ENCODE measurements around the gene NDUFV1.

NDUFV1 gene

DNA sequence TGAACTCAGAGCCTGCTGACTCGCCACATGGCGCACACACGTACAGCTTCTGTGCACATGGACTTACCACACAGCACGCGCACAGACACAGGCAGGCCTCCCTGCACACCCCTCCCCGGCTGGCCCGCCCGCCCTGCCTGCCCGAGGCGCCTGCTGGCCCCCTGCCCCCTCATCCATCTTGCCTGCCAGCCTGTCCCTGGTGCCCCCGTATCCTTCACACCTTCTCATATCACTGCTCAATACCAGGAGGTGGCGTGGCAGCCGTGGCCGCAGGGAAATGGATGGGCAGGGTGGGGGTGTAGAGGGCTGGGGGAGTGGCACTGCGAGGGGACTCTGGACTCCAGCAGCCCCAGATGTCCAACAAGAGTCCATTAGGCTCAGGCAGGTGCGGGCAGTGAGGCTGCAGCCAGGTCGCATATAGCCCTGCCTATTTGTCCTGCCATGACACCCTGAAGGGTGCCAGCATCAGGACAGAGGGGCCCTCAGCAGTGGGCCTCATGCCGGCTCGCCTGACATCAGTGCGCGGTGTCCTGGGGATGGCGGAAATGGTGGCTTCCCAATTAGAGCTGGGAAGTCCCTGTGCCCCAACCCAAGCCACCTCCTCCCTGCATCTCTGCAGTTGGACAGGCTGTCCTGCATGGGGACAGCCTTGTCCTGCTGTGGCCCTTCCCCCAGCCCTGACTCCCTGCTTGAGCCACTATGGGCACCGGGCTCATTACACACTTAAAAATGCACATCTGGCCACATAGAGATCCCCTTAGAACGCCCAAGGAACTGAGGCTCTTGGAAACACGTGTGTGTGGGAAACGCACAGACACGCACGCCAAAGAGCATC, 34.8 kb downstream of the NDUFV1 start:
- no peak for DNase-seq

DNA sequence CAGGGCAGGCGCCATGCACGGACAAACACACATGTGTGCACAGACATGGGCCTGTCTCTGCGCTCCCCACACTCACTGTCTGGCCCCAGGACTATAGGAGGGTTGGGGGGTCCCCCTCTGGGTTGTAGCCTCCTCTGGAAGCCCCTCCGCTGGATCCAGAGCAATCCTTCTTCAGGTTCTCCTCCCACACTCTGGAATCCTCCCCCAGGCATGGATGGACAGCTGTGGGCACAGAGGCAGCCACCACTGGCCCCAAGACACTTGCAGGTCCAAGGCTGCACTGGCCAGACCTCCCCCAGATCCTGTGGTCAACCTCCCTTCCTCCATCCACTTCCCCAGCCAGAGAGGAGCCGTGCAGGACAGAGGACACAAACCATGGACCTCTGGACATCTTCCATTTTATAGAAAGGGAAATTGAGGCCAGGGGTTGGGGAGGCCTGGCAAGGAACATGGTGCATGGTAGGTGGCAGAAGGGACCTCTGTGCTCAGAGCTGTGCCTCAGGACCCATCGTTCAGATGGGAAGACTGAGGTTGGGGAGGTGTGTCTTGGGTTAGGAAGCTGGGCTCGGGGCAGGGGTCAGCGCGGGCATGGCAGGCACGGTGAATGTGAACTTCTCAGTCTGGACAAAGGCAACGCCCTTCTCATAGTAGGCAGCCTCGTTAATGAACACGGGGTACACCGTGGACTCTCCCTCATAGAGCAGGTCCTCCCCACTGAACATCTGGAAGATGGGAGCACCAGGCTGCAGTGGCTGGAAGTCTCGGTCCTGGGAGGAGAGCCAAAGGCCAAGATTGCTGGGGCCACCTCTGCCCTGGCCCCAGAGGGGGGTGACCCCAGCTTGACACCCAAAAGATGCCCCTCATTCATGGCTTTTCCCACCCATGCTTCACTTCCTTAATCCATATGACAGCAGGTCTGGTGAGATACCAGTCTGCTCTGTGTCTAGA, 35.7 kb downstream of the NDUFV1 start:
- no peak for DNase-seq

DNA sequence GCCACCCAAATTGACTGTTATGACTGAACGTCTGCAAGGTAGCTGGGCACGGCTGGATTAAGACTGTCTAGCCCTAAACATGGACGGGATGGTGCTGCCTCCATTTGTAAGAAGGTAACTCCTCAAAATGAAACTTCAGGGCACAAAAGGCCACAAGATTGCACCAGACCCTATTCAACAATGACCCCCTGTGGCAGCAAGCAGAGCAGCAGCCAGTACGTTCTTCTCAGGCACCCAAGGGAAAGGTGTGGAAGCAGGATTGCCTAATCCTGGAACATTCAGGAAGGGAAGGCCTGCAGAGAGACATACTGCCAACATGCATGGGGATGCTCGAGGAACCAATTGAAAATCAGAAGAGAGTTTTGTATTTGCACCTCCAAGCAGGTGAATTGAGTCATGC, 37.3 kb downstream of the NDUFV1 start:
- no peak for DNase-seq

DNA sequence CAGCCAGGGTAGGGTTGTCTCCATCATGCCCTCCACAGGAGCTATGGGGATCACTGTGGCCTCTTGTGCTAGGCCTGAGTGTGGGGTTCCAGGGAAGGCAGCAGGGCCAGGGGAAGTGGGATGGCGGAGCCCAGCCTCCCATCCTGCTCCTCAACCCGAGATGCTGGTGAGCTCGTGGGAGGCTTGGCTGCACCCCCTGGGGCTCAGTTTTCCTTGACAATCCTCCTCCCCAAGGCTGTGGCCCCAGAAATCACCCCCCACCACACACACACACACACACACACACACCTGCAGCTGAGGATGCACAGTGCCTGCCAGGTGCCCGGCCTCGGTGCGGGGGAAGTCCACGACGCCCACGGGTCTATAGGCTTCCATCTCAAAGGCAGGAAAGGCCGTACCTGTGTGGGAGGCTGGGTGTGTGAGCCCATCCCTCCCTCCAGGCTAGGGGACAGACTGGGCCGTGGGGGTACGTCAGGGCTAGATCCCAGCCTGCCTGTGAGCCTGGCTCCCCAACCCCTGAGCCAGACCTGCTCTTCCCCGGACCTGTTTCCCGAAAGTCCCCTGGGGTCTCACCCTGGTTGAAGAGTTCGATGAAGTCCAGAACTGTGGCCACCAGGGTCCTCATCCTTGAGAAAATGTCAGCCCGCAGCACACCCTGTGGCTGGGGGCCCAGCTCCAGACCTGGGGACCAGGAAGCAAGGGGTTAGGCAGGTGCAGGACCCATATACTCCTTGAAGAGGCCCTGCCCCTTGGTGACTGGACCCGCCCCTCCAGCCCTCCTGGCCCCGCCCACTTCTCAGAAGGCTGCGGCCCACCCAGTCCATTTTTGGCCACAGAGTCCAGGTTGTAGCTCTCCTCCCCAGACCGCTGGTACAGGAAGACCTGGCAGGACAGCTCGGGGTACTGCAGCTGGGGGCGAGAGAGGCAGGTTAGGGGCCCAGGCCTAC, 38.0 kb downstream of the NDUFV1 start:
- no peak for DNase-seq

DNA sequence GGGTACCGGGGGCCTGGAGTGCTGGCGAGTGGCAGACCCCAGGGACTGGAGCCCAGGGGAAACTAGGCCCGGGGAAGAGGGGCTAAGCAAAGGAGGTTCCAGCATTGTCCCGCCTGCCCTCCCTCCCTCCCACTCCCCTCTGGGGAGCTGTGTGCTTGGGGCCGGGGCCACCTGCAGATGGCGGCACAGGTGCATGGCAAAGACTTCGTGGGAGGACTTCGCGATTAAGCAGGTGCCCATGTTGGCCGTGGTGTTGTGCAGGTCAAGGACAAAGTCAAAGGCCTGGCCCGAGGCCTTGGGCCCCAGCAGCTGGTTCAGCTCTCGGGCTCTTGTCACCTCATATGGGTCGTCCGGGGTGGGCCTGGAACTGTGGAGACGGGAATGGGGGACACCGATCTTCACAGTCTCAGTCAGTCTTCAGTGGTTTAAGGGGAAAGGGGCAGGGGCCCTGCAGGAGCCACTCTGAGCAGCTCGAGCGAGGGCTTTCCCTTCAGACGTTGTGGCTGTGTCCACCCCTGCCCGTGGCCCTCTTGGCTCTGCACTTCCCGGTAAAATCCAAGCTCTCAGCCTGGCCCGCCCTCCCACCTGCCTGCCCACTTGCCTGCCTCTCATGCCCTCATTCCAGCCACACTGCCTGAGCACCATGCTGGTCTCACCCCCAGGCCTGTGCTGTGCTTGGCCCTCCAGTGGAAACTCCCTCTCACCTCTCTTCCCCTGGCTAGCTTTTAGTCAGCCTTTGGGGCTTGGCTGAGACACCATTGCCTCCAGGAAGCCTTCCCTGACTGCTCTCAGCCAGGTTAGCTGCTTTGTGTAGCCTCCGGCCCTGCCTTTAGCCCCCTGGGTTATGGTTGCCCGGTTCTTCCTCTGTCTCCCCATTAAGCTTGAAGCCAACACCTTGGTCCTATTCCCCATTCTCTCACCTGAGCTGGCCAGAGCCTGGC, 39.1 kb downstream of the NDUFV1 start:
- DNase-seq = no peak

DNA sequence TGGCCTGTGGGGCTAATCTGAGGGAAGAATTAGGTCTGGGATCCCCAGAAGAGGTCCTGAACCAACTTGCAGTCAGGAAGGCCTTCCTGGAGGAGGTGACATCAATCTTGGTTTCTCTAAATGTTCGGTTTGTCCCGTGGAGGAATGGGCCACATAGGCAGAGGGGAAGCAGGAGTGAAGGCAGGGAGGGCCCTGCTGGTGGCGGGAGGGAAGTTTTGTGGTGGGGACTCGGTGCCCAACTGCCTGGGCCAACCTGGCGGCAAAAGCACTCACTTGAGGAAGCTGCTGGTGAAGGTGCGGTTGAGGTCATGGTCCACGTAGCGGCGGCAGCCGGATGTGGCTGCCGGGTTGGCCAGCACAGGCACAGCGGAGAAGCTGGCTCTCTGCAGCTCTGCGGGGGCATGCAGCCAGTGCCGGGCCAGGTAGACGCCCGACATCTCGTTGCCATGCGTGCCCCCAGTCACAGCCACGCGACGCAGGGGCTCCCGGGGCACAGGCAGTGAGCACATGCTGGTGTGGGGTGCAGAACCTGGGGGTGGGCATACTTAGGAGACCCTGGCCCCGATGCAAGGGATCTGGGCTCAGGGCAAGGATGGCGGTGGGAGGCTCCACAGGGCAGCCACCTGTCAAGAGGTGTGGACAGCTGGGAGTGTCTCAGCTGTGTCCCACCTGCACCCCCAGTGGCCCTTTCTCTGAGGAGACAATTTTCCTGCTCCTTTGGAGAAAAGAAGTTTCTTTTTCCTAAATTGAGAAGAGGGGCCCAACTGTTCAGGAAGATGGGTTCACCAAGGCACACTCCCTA, 40.0 kb downstream of the NDUFV1 start:
- no peak for DNase-seq

DNA sequence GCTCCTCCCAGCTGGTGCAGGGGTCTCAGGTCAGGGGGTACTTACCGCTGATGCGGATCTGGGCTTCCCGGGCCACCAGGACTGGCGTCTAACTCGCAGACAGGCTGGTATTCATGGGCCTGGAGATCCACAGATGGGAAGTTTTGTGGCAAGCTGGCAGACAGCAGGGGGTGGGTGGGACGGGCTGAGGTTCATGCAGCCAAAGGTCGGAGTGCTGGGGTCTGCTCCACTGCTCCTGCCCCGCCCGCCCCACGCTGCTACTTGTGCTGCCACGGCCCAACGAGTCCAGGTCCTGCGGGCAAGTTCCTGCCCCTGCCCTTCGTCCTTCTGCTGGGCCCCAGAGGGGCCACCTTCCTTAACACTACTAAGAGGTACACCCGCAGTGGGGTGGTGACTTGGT, 40.7 kb downstream of the NDUFV1 start:
- DNase-seq = no peak

DNA sequence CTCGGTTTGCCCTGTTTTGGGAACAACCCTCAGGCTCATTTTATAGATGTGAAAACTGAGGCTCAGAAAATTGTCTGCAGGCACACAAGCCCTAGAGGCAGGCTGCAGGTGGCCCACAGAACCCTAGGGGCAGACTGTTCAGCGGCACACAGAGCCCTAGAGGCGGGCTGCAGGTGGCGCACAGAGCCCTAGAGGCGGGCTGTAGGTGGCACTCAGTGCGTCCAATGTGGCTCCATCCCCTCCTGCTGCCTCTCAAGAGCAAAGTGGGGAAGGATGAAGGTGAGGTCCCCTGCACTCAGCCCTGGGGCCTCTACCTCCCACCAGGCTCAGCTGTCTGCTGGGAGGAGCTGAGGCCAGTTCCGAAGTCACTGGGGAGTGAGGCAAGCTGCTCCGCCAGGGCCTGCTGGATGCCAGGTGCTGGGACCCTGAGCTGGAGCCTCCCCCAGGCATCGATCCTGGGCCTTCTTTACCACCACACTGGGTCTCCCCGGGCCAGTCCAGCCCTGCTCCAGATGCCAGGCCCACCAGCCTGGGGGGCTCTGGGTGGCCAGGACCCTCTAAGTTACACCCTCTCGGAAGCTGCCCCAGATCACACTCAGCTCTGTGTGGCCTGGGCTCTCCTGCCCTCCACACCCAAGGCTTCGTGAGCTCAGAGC, 41.5 kb downstream of the NDUFV1 start:
- no peak for DNase-seq

DNA sequence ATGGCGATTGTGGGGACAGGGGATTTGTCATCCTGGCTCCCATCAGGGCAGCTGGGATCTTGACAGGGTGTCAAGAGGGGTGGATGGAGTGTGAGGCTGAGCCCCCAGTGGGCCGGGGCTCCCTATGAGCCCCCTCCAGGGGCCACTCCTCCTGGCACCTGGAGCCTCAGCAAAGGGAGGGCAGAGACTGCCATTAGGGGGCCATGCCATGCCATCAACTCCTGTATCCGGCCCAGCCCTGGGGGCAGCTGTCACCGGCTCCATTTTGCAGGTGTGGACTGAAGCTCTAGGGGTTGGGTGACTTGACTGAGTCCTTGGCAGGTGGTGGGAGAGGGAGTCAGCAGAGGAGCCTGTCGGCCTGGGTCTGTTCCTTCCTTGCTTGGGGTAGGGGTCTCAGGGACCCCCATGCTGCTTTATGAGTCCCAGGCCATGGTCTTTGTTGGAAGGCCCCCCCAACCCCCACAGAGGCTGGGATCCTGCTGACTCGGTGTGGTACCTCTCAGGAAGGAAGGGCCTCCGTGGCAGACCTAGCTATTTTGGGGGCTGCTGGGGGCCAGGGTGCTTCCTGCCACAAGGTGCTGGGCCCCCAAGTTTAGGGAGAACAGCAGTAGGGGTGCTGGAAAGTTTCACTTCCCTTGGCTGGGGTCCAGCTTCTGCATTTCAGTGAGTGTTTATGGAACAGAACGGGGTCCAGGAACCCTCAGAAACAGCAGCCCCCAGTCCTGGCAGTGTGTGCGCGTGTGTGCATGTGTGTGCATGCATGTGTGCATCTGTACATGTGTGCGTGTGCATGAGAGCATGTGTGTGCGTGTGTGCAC, 42.3 kb downstream of the NDUFV1 start:
- no peak for DNase-seq

DNA sequence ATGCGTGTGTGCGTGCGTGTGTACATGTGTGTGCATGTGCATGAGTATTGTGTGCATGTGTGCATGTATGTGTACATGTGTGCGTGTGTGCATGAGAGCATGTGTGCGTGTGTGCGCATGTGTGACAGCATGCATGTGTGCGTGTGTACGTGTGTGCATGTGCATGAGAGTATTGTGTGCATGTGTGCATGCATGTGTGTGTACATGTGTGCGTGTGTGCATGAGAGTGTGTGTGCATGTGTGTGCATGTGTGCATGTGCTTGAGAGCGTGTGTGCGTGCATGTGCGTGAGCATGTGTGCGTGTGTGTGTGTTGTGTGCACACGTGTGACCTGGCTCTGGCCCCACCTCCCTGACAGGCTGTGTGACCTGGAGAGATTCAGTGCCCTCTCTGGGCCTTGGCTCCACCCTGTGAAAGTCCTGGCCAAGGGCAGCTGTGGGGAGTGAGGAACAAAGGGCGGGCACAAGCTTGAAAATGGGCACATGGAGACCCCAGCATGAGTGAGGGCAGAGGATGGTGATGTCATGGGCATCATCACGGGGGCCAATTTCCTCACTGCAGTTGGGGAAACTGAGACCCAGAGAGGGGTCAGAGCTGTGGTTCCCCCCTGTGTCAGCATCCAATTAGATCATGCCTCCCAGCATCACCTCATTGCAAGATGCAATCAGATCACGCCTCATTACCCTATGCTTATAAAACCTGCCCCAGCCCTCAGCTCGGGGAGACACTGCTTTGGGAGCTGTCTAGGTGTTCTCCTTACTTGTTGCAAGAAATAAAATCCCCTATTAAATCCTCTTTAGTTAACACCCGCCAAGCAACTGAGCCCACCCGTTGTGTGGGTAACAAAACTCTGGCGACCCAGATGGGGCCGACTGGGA, 43.1 kb downstream of the NDUFV1 start:
- DNase-seq = no peak

DNA sequence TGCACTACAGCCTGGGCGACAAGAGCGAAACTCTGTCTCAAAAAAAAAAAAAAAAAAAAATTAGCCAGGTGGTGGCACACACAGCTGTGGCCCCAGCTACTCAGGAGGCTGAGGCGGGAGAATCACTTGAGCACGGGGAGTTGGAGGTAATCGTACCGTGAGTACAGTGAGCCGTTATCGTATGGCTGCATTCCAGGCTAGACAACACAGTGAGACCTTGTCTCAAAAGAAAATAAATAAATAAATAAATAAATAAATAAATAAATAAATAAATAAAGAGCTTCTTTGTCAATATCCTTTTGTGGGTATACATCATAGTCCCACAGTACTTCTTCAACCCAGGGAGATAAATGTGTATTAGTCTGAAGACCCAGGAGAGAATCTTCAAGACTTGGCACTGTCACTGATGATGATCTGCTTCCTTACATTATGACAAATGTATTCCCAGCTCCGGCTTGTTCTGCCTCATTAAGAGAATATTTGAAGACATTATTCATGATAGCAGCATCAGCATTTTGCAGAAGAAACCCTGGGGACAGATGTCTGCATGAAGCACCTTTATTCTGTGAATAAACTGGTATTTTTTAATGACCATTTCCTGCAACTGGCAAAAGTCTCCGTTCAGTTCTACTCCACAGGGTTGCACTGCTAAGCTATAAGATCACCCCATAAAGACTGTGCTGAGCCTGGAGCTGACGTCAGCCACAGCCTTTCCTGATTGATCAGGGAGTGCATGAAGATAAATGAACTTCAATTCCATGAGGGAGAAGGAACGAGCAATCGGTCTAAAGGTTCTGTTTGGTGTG, 45.4 kb downstream of the NDUFV1 start:
- no peak for DNase-seq

DNA sequence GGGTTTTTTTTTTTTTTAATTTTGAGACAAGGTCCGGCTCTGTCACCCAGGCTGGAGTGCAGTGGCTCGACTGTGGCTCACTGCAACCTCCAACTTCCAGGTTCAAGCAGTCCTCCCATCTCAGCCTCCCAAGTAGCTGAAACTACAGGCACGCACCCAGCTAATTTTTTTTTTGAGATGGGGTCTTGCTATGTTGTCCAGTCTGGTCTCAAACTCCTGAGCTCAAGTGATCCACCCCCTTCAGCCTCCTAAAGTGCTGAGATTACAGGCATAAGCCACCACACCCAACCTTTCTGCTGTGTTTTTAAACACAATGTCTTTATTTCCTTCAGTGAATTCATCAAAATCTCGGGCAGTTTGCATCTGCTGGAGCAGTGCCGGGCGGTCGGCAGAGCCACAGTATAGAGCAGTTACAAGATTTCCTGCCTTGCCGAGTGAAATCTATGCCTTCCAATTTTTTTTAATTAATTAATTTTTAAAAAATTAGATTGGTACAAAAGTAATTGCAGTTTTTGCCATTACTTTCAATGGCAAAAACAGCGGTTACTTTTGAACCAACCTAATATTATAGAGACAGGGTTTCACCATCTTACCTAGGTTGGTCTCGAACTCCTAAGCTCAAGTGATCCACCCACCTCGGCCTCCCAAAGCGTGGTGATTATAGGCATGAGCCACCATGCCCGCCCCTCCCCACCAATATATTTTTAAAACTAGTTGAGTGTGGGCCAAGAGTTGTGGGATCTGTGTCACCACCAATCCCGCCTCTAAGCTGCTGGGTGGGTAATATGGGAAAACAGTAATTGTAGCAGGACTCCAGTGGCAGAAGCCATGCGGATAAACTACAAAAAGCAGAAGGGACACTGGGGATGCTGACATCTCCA, 46.5 kb downstream of the NDUFV1 start:
- no peak for DNase-seq

DNA sequence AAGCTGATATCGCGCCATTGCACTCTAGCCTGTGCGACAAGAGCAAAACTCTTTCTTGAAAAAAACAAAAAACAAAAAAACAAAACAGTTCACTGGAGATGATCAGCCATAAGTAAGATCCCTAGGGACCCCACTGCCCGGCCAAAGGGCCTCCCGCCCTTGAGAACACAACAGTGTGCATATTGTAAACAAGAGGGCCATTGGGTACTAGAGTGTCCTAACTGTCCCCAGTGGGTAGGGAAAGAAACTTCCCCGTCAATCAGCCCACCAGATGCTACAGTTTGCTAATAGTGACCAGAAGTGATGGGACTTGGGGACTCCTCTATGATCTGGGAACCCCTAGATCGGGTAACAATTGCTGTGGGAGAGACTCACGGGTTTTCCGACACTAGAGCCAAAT, 47.5 kb downstream of the NDUFV1 start:
- no peak for DNase-seq

DNA sequence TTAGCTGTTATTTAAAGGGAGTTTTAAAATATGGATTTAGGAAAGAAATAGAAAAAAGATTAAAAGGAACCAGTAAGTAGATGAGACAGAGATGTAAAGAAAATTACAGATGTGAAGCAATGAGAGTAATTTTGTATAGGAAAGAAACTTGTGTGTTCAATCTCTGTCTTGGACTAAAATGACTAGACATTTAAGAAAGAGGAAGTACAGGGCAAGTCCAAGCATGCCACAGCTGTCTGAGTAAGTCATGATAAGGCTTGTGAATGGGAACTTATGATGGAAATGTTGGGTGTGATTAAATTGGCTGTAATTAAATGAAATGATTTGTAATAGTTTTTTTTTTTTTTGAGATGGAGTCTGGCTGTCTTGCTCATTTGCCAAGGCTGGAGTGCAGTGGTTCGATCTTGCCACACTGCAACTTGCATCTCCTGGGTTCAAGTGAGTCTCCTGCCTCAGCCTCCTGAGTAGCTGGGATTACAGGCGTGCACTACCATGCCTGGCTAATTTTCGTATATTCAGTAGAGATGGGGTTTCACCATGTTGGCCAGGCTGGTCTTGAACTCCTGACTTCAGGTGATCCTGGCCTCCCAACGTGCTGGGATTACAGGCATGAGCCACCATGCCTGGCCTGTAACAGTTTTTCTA, 49.7 kb downstream of the NDUFV1 start:
- DNase-seq = no peak

DNA sequence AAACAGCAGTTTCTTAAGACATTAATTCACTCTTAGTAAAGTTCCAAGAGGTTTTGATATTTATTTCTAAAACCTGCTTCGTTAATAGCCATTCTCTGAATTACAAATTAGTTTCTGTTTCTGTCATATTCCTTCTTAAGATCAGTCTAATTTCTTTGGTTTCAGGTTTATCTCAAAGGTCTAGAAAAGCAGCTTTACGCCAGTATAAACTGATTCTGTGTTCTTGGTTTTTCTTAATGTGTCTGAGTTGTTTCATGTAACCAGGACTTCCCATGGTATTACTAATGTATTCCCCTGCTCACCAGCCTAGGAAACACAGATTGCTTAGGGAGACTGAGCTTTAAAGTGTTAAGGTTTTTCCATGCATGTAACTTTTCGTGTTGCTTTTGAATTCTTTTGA, 50.6 kb downstream of the NDUFV1 start:
- DNase-seq = no peak
